IMR-90 (cell line): ENCODE data around the gene NMT1. TPM values are rescaled to one million over a fixed set of nuclear protein-coding genes. Genes with fewer than 3 reads are reported as not detected.

Experiments used
- ATAC-seq: fragments of 200-7000 bp; cut with Tn5 transposase; 2 replicates; pipeline ENCODE4 v1.9.1; 2020; ENCODE audit warnings: low read depth, mild to moderate bottlenecking, moderate library complexity
- BruUV-seq: library from RNA; stranded (reverse); fragments of 400-500 nt; replicated peaks from 2 replicates; lab custom pipeline; 2021; lab: Mats Ljungman, UMichigan
- CTCF ChIA-PET: fragments of 300-600 bp; formaldehyde crosslinking; extraction: SDS; loops from one replicate; lab custom pipeline; 2021; ENCODE audit warnings: antibody characterized with exemption; lab: Yijun Ruan, JAX
- POLR2A ChIA-PET: fragments of 300-600 bp; sonication (Branson Sonifier 250); formaldehyde crosslinking; loops from one replicate; lab custom pipeline; 2022; ENCODE audit warnings: antibody characterized with exemption; ENCODE audit not compliant: unreplicated experiment; lab: Charles Lee
- DNase-seq: peaks from one replicate; pipeline ENCODE4 v3.0.0; 2013
- H2AFZ ChIP-seq: replicated peaks from 2 replicates; pipeline ENCODE3; 2013; ENCODE audit warnings: low read length, mild to moderate bottlenecking; ENCODE audit not compliant: poor library complexity
- H2AK5ac ChIP-seq: 2 replicates; pipeline ENCODE4 v1.6.1; 2013; ENCODE audit warnings: low read depth, low read length, inconsistent platforms
- H2AK9ac ChIP-seq: replicated peaks from 2 replicates; pipeline ENCODE3; 2013; ENCODE audit warnings: mild to moderate bottlenecking, low read depth, low read length, moderate library complexity; ENCODE audit not compliant: poor library complexity
- H2BK120ac ChIP-seq: 2 replicates; pipeline ENCODE4 v1.6.1; 2013; ENCODE audit warnings: low read depth, low read length, inconsistent platforms
- H2BK15ac ChIP-seq: 3 replicates; pipeline ENCODE4 v1.6.1; 2013; ENCODE audit warnings: low read depth, low read length, inconsistent platforms
- H2BK20ac ChIP-seq: 2 replicates; pipeline ENCODE4 v1.6.1; 2013; ENCODE audit warnings: low read depth, mild to moderate bottlenecking, inconsistent platforms, low read length, moderate library complexity
- H2BK5ac ChIP-seq: 2 replicates; pipeline ENCODE4 v1.6.1; 2013; ENCODE audit warnings: mild to moderate bottlenecking, low read depth, low read length, inconsistent platforms; ENCODE audit not compliant: poor library complexity, severe bottlenecking
- H3K14ac ChIP-seq: replicated peaks from 2 replicates; pipeline ENCODE4 v1.6.1; 2013; ENCODE audit warnings: low read depth, low read length, inconsistent platforms
- H3K18ac ChIP-seq: 2 replicates; pipeline ENCODE4 v1.6.1; 2013; ENCODE audit warnings: low read depth, low read length, control low read depth
- H3K23ac ChIP-seq: 2 replicates; pipeline ENCODE4 v1.6.1; 2013; ENCODE audit warnings: low read depth, low read length, inconsistent platforms
- H3K27ac ChIP-seq: 2 replicates; pipeline ENCODE4 v1.5.1; 2013; ENCODE audit warnings: mild to moderate bottlenecking, control low read depth, low read length; ENCODE audit not compliant: insufficient read depth
- H3K27me3 ChIP-seq: 2 replicates; pipeline ENCODE4 v1.6.1; 2013; ENCODE audit warnings: low read length; ENCODE audit not compliant: control insufficient read depth, insufficient read depth
- H3K36me3 ChIP-seq: 2 replicates; pipeline ENCODE4 v1.6.1; 2013; ENCODE audit warnings: low read length, mixed read lengths; ENCODE audit not compliant: control insufficient read depth, insufficient read depth
- H3K4ac ChIP-seq: 2 replicates; pipeline ENCODE4 v1.6.1; 2013; ENCODE audit warnings: low read depth, low read length, inconsistent platforms
- H3K4me1 ChIP-seq: 2 replicates; pipeline ENCODE4 v1.6.1; 2013; ENCODE audit warnings: low read length, mixed read lengths; ENCODE audit not compliant: control insufficient read depth, insufficient read depth
- H3K4me2 ChIP-seq: 2 replicates; pipeline ENCODE4 v1.6.1; 2013; ENCODE audit warnings: low read depth, mild to moderate bottlenecking, control low read depth, low read length, moderate library complexity
- H3K4me3 ChIP-seq: 2 replicates; pipeline ENCODE4 v1.5.1; 2013; ENCODE audit warnings: low read depth, mild to moderate bottlenecking, control low read depth, low read length, moderate library complexity; ENCODE audit not compliant: insufficient read depth
- H3K56ac ChIP-seq: 2 replicates; pipeline ENCODE4 v1.6.1; 2013; ENCODE audit warnings: low read length, inconsistent platforms; ENCODE audit not compliant: insufficient read depth; ENCODE audit errors: extremely low read depth
- H3K79me1 ChIP-seq, 2 experiments: 2 replicates each; pipeline ENCODE4 v1.6.1; 2013; ENCODE audit warnings: low read length in 2 of 2, inconsistent platforms in 1 of 2, low read depth in 1 of 2
- H3K9ac ChIP-seq: 2 replicates; pipeline ENCODE4 v1.6.1; 2013; ENCODE audit warnings: low read depth, low read length, control low read depth
- H3K9me1 ChIP-seq: 2 replicates; pipeline ENCODE4 v1.6.1; 2013; ENCODE audit warnings: low read length, inconsistent platforms; ENCODE audit not compliant: insufficient read depth
- H3K9me3 ChIP-seq: 2 replicates; pipeline ENCODE4 v1.6.1; 2013; ENCODE audit warnings: low read length; ENCODE audit not compliant: control insufficient read depth, insufficient read depth
- H4K20me1 ChIP-seq: 2 replicates; pipeline ENCODE4 v1.6.1; 2013; ENCODE audit warnings: low read length, inconsistent platforms; ENCODE audit not compliant: insufficient read depth
- H4K5ac ChIP-seq: 2 replicates; pipeline ENCODE4 v1.6.1; 2013; ENCODE audit warnings: mild to moderate bottlenecking, low read depth, low read length, control low read depth
- H4K8ac ChIP-seq, 2 experiments: 2 replicates each; pipeline ENCODE4 v1.6.1; 2013; ENCODE audit warnings: low read depth in 2 of 2, low read length in 2 of 2, control low read depth in 1 of 2, inconsistent platforms in 1 of 2
- H4K91ac ChIP-seq: 2 replicates; pipeline ENCODE4 v1.6.1; 2013; ENCODE audit warnings: low read depth, low read length, inconsistent platforms; ENCODE audit not compliant: insufficient read depth
- BHLHE40 ChIP-seq: fragments of 150-350 bp; IDR thresholded peaks from 2 replicates; pipeline ENCODE4 v1.6.1; 2016; ENCODE audit warnings: mild to moderate bottlenecking, low read depth, low read length
- CEBPB ChIP-seq: IDR thresholded peaks from 2 replicates; pipeline ENCODE4 v1.6.1; 2012; ENCODE audit warnings: low read depth, low read length, improper control_type of control experiment
- CHD1 ChIP-seq: IDR thresholded peaks from 2 replicates; pipeline ENCODE4 v1.6.1; 2012; ENCODE audit warnings: low read depth, low read length, improper control_type of control experiment
- ELK1 ChIP-seq: fragments of 150-350 bp; IDR thresholded peaks from 2 replicates; pipeline ENCODE4 v1.6.1; 2016; ENCODE audit warnings: low read depth, mild to moderate bottlenecking, low read length, moderate library complexity, borderline replicate concordance
- FOS ChIP-seq: fragments of 150-350 bp; IDR thresholded peaks from 2 replicates; pipeline ENCODE4 v1.6.1; 2016; ENCODE audit warnings: low read depth, low read length
- MAFK ChIP-seq: IDR thresholded peaks from 2 replicates; pipeline ENCODE4 v1.6.1; 2012; ENCODE audit warnings: low read depth, low read length, improper control_type of control experiment
- MAZ ChIP-seq: IDR thresholded peaks from 2 replicates; pipeline ENCODE4 v1.6.1; 2012; ENCODE audit warnings: low read depth, mild to moderate bottlenecking, low read length, improper control_type of control experiment, moderate library complexity, borderline replicate concordance
- MXI1 ChIP-seq: IDR thresholded peaks from 2 replicates; pipeline ENCODE4 v1.6.1; 2012; ENCODE audit warnings: low read depth, mild to moderate bottlenecking, low read length, moderate library complexity, borderline replicate concordance
- NFE2L2 ChIP-seq: fragments of 150-350 bp; IDR thresholded peaks from 2 replicates; pipeline ENCODE4 v1.6.1; 2016; ENCODE audit warnings: low read depth, mild to moderate bottlenecking, low read length
- POLR2A ChIP-seq: IDR thresholded peaks from 2 replicates; pipeline ENCODE4 v1.6.1; 2012; ENCODE audit warnings: mild to moderate bottlenecking, low read depth, low read length
- RAD21 ChIP-seq: IDR thresholded peaks from 2 replicates; pipeline ENCODE4 v1.6.1; 2012; ENCODE audit warnings: low read length, improper control_type of control experiment
- RCOR1 ChIP-seq: IDR thresholded peaks from 2 replicates; pipeline ENCODE4 v1.6.1; 2012; ENCODE audit warnings: mild to moderate bottlenecking, low read length, improper control_type of control experiment; ENCODE audit not compliant: insufficient replicate concordance
- RFX5 ChIP-seq: IDR thresholded peaks from 2 replicates; pipeline ENCODE4 v1.8.0; 2012; ENCODE audit warnings: low read depth, mild to moderate bottlenecking, low read length, moderate library complexity
- SMC3 ChIP-seq: fragments of 150-350 bp; IDR thresholded peaks from 2 replicates; pipeline ENCODE4 v1.6.1; 2016; ENCODE audit warnings: low read depth, mild to moderate bottlenecking, antibody characterized with exemption, low read length, moderate library complexity
- WGBS, 2 experiments: methylation state at CpG; one replicate each; pipeline versions ENCODE4 v1.1.5 to v1.1.7; 2013; ENCODE audit warnings: missing lambda C conversion rate in 2 of 2; ENCODE audit not compliant: insufficient read length in 1 of 2; ENCODE audit errors: extremely low coverage in 2 of 2; 5-methylcytosine and 5-hydroxymethylcytosine counted together
- dilution Hi-C: fragments of 300-500 bp; cut with HindIII; formaldehyde crosslinking; loops from one replicate; pipeline ENCODE4 v1.14.3; 2018; ENCODE audit warnings: low sequenced_read_pairs; ENCODE audit not compliant: unreplicated experiment
- in situ Hi-C: fragments of 300-500 bp; cut with MboI; formaldehyde crosslinking; loops from 3 replicates; pipeline ENCODE4 v1.14.3; 2019; ENCODE audit warnings: low sequenced_read_pairs, inconsistent platforms, mixed read lengths
- intact Hi-C: fragments of 100-400 bp; cut with micrococcal nuclease; formaldehyde crosslinking; loops from 2 replicates; pipeline ENCODE4 v1.10.0; 2022
- polyA plus RNA-seq, 3 experiments: library from polyadenylated mRNA; depleted of rRNA; stranded (reverse); fragments of >200 nt; gene quantifications; 2 replicates each; pipeline ENCODE4 v1.2.3, GENCODE V29; 2012; ENCODE audit warnings: low replicate concordance in 1 of 3
- total RNA-seq: library from RNA; depleted of rRNA; stranded (reverse); fragments of >200 nt; gene quantifications from 2 replicates; pipeline ENCODE4 v1.2.3, GENCODE V29; 2012
- TF ChIP-seq, protein P1 (sequence below): conservative IDR thresholded peaks from 2 replicates; pipeline ENCODE4 v1.5.1; 2012; ENCODE audit warnings: mild to moderate bottlenecking, low read depth, low read length, improper control_type of control experiment
- TF ChIP-seq, protein P2 (sequence below): fragments of 150-350 bp; IDR thresholded peaks from 2 replicates; pipeline ENCODE4 v1.6.1; 2017; ENCODE audit warnings: mild to moderate bottlenecking, antibody characterized with exemption, low read length, low read depth

Gene NMT1
- total and polyA plus RNA-seq, 2 of the 4 experiments (the other 2 are of a cell fraction), result 38.0 to 60.6 TPM

DNA sequence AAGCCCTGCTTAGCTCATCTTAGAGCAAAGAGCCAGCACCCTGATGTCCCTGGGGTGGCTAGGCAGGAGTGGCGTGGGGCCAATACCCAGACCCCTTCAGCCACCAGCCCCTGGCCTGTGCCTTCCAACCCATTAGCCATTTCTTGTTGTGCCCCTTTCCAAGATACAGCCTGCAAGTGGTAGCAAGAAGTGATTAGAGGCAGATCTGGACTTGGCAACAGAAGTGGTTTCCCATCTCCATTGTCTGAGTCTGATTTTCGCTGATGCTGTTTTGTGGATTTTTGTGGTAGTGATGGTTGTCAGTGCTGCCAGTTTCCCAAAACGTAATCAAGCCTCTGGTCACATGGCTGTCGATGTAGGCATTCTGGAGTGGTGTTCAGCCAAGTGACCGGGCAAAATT is 45.5 kb downstream of the NMT1 start:
- TF ChIP-seq BHLHE40 (no peak), NFE2L2 (no peak), RAD21 (no peak), RFX5 (no peak), POLR2A (no peak), FOS (no peak), SMC3 (no peak), MAZ (no peak), MAFK (no peak), ELK1 (no peak), MXI1 (no peak), CHD1 (no peak), CEBPB (no peak), RCOR1 (no peak)
- TF ChIP-seq, protein P1, sequence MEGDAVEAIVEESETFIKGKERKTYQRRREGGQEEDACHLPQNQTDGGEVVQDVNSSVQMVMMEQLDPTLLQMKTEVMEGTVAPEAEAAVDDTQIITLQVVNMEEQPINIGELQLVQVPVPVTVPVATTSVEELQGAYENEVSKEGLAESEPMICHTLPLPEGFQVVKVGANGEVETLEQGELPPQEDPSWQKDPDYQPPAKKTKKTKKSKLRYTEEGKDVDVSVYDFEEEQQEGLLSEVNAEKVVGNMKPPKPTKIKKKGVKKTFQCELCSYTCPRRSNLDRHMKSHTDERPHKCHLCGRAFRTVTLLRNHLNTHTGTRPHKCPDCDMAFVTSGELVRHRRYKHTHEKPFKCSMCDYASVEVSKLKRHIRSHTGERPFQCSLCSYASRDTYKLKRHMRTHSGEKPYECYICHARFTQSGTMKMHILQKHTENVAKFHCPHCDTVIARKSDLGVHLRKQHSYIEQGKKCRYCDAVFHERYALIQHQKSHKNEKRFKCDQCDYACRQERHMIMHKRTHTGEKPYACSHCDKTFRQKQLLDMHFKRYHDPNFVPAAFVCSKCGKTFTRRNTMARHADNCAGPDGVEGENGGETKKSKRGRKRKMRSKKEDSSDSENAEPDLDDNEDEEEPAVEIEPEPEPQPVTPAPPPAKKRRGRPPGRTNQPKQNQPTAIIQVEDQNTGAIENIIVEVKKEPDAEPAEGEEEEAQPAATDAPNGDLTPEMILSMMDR, result no peak
- TF ChIP-seq, protein P2, sequence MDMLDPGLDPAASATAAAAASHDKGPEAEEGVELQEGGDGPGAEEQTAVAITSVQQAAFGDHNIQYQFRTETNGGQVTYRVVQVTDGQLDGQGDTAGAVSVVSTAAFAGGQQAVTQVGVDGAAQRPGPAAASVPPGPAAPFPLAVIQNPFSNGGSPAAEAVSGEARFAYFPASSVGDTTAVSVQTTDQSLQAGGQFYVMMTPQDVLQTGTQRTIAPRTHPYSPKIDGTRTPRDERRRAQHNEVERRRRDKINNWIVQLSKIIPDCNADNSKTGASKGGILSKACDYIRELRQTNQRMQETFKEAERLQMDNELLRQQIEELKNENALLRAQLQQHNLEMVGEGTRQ, result no peak
- H2AK5ac ChIP-seq, result no peak overlapping the region
- no peak overlapping the region for H4K8ac ChIP-seq
- H3K14ac ChIP-seq, result no peak overlapping the region
- H3K18ac ChIP-seq, result no peak overlapping the region
- ChIA-PET POLR2A (no interaction called here), CTCF (no interaction called here)
- no peak overlapping the region for H3K4me2 ChIP-seq
- no TSS peak for BruUV-seq
- 95% methylated on average over 3 of the region's 5 CpGs; no CpG with 5 or more reads in 1 of the 2 experiments for WGBS, 2 experiments
- H2AK9ac ChIP-seq, result peak overlapping the region; percentile 44
- H3K4me1 ChIP-seq, result no peaks in the 10 kb centered on the region
- H3K4ac ChIP-seq, result no peak overlapping the region
- H3K79me1 ChIP-seq, result peaks cover 4 to 39% of the 10 kb centered on the region in 2 experiments; a peak in 2 of 4 replicates
- in situ Hi-C loops (no loop called here), intact Hi-C loops (no loop called here), dilution Hi-C loops (no loop called here)
- no peak overlapping the region for H2BK20ac ChIP-seq
- no peaks in the 10 kb centered on the region for H3K9me1 ChIP-seq
- ATAC-seq, result no peak
- H4K91ac ChIP-seq, result no peak overlapping the region
- no peak overlapping the region for H4K5ac ChIP-seq
- no peak overlapping the region for H3K9ac ChIP-seq
- no peaks in the 10 kb centered on the region for H3K9me3 ChIP-seq
- H4K20me1 ChIP-seq, result peaks cover 13% of the 10 kb centered on the region
- H3K4me3 ChIP-seq, result no peak overlapping the region
- no peak for DNase-seq
- H3K27ac ChIP-seq, result no peak overlapping the region
- H2BK15ac ChIP-seq, result no peak overlapping the region
- H3K36me3 ChIP-seq, result peaks cover 79% of the 10 kb centered on the region
- no peak overlapping the region for H3K56ac ChIP-seq
- H2BK120ac ChIP-seq, result no peak overlapping the region
- H2BK5ac ChIP-seq, result no peak overlapping the region
- no peak overlapping the region for H2AFZ ChIP-seq
- no peaks in the 10 kb centered on the region for H3K27me3 ChIP-seq
- no peak overlapping the region for H3K23ac ChIP-seq
